Measurements from ENCODE around the gene PNKP.

Gene PNKP

DNA sequence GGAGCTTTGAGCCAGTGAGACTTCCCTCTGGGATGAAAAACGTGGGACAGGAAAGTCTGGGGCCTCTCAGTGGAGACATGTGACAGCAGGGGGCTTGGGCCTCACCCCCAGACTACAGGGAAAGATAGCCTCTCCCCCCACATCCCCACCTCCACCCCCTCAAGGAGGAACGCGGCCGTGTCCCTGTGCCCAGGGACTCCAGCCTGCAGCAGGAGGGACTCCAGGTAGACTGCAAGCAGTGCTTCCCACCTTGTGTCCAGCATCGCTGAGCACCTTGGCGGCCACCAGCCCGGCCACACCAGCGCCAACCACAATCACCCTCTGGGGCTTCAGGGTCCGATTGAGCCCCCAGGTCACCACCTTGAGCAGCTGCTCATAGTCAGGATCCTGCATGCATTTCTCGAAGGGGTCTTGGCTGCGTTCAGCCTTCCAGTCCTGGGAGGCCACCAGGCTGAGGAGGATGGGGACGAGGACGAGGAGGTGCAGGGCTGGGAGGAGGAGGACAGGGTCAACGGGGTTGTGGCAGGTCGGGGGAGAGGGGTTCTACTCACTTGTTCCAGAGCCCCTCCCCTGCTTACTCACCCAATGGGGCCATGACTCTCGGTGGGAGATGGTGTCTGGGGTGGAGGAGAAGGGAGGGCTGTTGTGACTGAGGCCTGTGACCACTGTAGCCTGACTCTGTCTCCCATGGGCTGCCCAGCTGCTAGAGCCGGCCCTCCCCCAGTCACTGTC is 28.4 kb upstream of the PNKP start:
- DNase-seq (ENCODE audit: extremely low read depth, low read depth), result no peak
- no peak overlapping the region for H3K4me3 ChIP-seq (replicated peaks; ENCODE audit: low read depth, low read length)
- TF ChIP-seq, protein P1, sequence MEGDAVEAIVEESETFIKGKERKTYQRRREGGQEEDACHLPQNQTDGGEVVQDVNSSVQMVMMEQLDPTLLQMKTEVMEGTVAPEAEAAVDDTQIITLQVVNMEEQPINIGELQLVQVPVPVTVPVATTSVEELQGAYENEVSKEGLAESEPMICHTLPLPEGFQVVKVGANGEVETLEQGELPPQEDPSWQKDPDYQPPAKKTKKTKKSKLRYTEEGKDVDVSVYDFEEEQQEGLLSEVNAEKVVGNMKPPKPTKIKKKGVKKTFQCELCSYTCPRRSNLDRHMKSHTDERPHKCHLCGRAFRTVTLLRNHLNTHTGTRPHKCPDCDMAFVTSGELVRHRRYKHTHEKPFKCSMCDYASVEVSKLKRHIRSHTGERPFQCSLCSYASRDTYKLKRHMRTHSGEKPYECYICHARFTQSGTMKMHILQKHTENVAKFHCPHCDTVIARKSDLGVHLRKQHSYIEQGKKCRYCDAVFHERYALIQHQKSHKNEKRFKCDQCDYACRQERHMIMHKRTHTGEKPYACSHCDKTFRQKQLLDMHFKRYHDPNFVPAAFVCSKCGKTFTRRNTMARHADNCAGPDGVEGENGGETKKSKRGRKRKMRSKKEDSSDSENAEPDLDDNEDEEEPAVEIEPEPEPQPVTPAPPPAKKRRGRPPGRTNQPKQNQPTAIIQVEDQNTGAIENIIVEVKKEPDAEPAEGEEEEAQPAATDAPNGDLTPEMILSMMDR (IDR thresholded peaks at IDR 0.05; ENCODE audit: low read depth, low read length, missing control alignments), result no peak

DNA sequence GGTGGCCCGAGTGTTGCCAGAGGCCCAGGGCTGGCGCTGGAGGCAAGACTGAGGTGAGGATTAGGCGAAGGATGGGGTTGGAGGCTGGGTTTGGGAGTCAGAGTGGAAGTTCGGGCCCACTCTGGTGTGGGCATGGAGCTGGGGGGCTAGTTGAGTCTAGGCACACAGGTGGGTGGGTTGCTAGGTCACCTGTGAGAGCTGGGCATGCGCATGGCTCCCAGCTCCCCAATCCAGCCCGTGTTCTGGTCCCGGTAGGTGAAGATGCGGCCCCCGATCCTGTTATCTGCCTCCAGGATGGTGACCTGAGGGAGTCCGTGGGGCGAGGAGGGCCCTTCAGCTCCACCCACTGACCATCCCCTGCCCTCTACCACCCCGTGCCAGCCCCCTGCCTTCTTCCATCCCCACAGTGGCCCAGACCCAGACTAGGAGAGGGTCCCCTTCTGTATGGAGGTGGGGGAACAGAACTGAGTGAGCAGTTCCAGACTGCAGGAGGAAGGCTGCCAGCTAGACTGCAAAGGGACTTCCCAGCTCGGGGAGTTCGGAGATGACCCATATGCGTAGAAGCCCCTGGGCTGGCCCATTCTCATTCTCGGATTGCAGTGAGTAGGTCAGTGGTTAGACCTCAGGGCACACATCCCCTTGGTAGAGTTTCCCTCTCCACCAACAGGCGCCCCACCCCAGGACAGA is 27.6 kb upstream of the PNKP start:
- DNase-seq (ENCODE audit: extremely low read depth, low read depth), result no peak
- no peak overlapping the region for H3K4me3 ChIP-seq (replicated peaks; ENCODE audit: low read depth, low read length)
- TF ChIP-seq, protein P1 (IDR thresholded peaks at IDR 0.05; ENCODE audit: low read depth, low read length, missing control alignments), result no peak

DNA sequence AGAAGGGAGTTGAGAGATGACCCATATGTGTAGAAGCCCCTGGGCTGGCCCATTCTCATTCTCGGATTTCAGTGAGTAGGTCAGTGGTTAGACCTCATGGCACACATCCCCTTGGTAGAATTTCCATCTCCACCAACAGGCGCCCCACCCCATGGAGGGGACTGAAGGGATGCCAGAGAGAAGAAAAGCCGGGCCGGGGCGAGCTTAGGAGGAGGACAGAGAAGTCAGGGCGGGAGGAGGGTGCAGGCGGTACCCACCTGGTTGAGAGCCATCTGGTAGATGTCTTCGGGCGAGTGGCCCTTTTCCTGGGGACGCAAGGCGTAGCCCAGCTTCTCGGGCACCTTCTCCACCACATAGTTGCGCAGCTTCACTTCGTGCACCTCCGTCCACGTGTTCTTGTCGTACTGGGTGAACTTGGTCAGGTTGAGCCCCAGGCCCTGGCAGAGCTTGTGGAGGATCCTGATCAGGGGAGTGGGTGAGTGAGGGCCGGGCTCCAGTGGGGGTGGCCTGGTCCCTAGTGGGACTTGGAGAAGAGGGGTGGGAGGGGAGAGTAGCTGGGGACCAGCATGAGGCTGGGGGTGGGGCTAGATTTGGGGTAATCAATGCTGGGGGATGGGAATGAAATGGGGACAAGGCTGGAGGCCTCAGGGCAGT is 26.8 kb upstream of the PNKP start:
- no peak overlapping the region for H3K4me3 ChIP-seq (replicated peaks; ENCODE audit: low read depth, low read length)
- TF ChIP-seq, protein P1 (IDR thresholded peaks at IDR 0.05; ENCODE audit: low read depth, low read length, missing control alignments), result no peak
- no peak for DNase-seq (ENCODE audit: extremely low read depth, low read depth)

DNA sequence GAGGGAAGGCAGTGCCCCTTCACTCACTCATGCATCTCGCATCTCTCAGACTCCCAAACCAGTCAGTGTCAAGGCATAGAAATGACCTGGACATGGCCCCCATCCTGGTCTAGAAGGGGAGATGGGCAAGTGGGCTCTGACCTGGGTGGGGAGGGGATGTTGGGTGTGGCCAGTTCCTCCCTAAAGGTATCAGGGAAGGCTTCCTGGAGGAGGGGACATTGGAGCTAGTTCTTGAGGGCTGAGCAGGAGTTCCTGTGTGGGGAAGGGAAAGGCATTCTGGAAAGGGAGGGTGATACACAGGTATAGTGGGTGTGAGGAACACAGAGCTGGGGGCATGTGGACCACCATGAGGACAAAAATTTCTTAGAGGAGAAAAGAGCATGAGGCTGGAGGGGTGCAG is 25.3 kb upstream of the PNKP start:
- DNase-seq (ENCODE audit: extremely low read depth, low read depth), result no peak
- TF ChIP-seq, protein P1 (IDR thresholded peaks at IDR 0.05; ENCODE audit: low read depth, low read length, missing control alignments), result no peak
- no peak overlapping the region for H3K4me3 ChIP-seq (replicated peaks; ENCODE audit: low read depth, low read length)

- DNase-seq (ENCODE audit: extremely low read depth, low read depth), result no peak
- no peak overlapping the region for H3K4me3 ChIP-seq (replicated peaks; ENCODE audit: low read depth, low read length)
- TF ChIP-seq, protein P1 (IDR thresholded peaks at IDR 0.05; ENCODE audit: low read depth, low read length, missing control alignments), result no peak
Measured at GRCh38 chr19:49891393-49891792, 24.0 kb upstream of the PNKP start.

DNA sequence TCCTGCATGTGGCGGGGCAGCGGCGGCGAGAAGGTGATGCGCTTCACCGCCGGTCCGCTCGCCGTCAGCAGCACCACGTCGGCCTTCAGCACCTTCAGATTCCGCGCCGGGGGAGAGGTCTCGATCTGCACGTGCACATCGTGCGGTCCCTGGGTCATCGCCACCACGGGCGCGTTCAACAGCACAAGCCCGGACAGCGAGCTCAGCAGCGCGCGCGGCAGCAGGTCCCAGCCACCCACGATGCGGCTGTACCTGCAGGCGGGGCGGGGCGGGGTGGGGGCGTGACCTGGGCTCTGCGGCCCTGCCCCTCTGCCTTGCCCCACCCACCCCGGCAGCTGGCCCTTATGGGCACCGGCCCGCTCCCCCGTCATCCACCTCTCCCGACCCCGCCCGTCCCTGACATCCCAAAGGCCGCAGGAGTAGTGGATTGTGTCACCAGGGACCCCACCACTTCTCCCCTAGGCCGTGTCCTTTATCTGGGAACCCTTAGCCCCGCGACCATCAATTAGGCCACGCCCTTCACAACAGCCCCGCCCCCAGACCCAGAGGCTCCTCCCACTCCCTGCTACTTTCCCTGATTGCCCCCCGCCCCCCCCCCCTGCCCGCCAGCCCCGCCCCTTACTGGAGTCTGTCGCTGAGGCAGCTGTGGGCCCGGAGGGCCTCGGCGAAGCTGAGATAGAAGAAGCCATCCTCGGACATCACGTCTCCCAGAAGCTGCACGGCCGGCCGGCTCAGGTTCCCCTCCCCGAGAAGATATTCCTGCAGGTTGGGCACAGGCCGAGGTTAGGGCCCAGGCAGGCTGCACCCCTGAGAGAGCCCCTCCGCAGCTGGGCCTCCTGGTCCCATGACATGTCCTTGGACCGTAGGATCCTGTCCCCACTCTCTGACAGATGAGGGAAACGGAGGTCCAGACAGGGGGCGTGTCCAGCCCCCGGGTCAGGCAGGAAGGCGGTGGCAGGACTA is 23.3 kb upstream of the PNKP start:
- DNase-seq (ENCODE audit: extremely low read depth, low read depth), result no peak
- no peak overlapping the region for H3K4me3 ChIP-seq (replicated peaks; ENCODE audit: low read depth, low read length)
- TF ChIP-seq, protein P1 (IDR thresholded peaks at IDR 0.05; ENCODE audit: low read depth, low read length, missing control alignments), result no peak
